D721Med (cell line): ENCODE data around the gene PRR30.
"Not testable (repeated sequence)": the region's sequence is repeated elsewhere in the genome, so short reads cannot be mapped to it uniquely, and the experiment has no call there.

ENCODE experiments used
- DNase-seq: peaks from one replicate; pipeline ENCODE4 v3.0.0; 2011; ENCODE audit warnings: low spot score; ENCODE audit not compliant: insufficient read length
- FAIRE-seq: peaks from 2 replicates; lab custom pipeline; 2011; peaks lifted over from hg19 to GRCh38; lab: Jason Lieb, UNC
- CTCF ChIP-seq: IDR thresholded peaks from 2 replicates; pipeline ENCODE4 v1.5.1; 2012; ENCODE audit warnings: mild to moderate bottlenecking, control low read depth; ENCODE audit not compliant: insufficient read depth; ENCODE audit errors: missing control alignments

Gene PRR30

GRCh38 chr2:27126252-27126710 is 12.9 kb downstream of the PRR30 start:
- DNase-seq = no peak
- no peak for FAIRE-seq
- TF ChIP-seq CTCF = no peak

GRCh38 chr2:27125104-27125503 is 14.1 kb downstream of the PRR30 start:
- DNase-seq (no peak), FAIRE-seq (no peak)
- TF ChIP-seq CTCF = no peak

- peak; percentile 44 for DNase-seq
- TF ChIP-seq CTCF = peak; percentile 8
- FAIRE-seq = no peak
These were observed 15.7 kb downstream of the PRR30 start, which contains the start of gene ABHD1 for GRCh38 chr2:27123302-27124150. Gene ABHD1, plus strand, starts transcription at chr2:27123815. Its CDS starts 134 bp downstream, at chr2:27123949.

- FAIRE-seq = no peak
- TF ChIP-seq CTCF = no peak
- no peak for DNase-seq
These were observed 16.4 kb downstream of the PRR30 start for GRCh38 chr2:27122791-27123190.

GRCh38 chr2:27121906-27122305 is 17.3 kb downstream of the PRR30 start:
- TF ChIP-seq CTCF = no peak
- no peak for FAIRE-seq
- no peak for DNase-seq

GRCh38 chr2:27119330-27119670 is 19.9 kb downstream of the PRR30 start:
- not testable (repeated sequence) for DNase-seq, FAIRE-seq

- no peak for TF ChIP-seq CTCF
- DNase-seq = no peak
- FAIRE-seq = no peak
These were observed 20.5 kb downstream of the PRR30 start, which contains the start of gene CGREF1 for GRCh38 chr2:27118525-27119329. Gene CGREF1, minus strand, starts transcription at chr2:27119128. Its CDS starts 14,762 bp downstream, at chr2:27104366.
